DOHH2 (cell line): ENCODE measurements around the gene MOV10.

ENCODE experiments used
- H3F3A ChIP-seq: fragments of 200-600 bp; sonication (generic), shearing (Covaris generic); 2 replicates; pipeline ENCODE4 v1.6.0; 2016; ENCODE audit warnings: antibody characterized with exemption, mild to moderate bottlenecking; ENCODE audit not compliant: control insufficient read depth, insufficient read depth
- H3K27ac ChIP-seq: fragments of 200-600 bp; sonication (generic); 2 replicates; pipeline ENCODE4 v1.5.1; 2014; ENCODE audit warnings: low read depth, mild to moderate bottlenecking, low read length, moderate library complexity
- H3K27me3 ChIP-seq: fragments of 200-600 bp; sonication (generic); 2 replicates; pipeline ENCODE4 v1.6.1; 2014; ENCODE audit warnings: mild to moderate bottlenecking, low read length, mixed read lengths; ENCODE audit not compliant: control insufficient read depth
- H3K36me3 ChIP-seq: fragments of 200-600 bp; sonication (generic); 2 replicates; pipeline ENCODE4 v1.6.1; 2014; ENCODE audit warnings: mild to moderate bottlenecking, low read length, moderate library complexity, mixed read lengths; ENCODE audit not compliant: control insufficient read depth
- H3K4me1 ChIP-seq: fragments of 200-600 bp; sonication (generic); 2 replicates; pipeline ENCODE4 v1.6.1; 2014; ENCODE audit warnings: mild to moderate bottlenecking, low read length, mixed read lengths; ENCODE audit not compliant: control insufficient read depth
- H3K4me2 ChIP-seq: fragments of 200-600 bp; sonication (generic); 2 replicates; pipeline ENCODE4 v1.6.0; 2014; ENCODE audit warnings: mild to moderate bottlenecking, low read length, moderate library complexity
- H3K4me3 ChIP-seq: fragments of 200-600 bp; sonication (generic); 2 replicates; pipeline ENCODE4 v1.5.1; 2014; ENCODE audit warnings: mild to moderate bottlenecking, low read length, mixed read lengths
- H3K79me2 ChIP-seq: fragments of 200-600 bp; sonication (generic); 2 replicates; pipeline ENCODE4 v1.6.1; 2014; ENCODE audit warnings: mild to moderate bottlenecking, low read length, mixed read lengths; ENCODE audit not compliant: control insufficient read depth
- H3K9me2 ChIP-seq: fragments of 200-600 bp; sonication (generic); replicated peaks from 2 replicates; pipeline ENCODE4 v1.6.1; 2014; ENCODE audit warnings: mild to moderate bottlenecking, low read length, mixed read lengths; ENCODE audit not compliant: control insufficient read depth
- H3K9me3 ChIP-seq: fragments of 200-600 bp; sonication (generic); 2 replicates; pipeline ENCODE4 v1.6.1; 2014; ENCODE audit warnings: antibody characterized with exemption, low read length, mixed read lengths; ENCODE audit not compliant: control insufficient read depth, insufficient read depth
- H4K20me1 ChIP-seq: fragments of 200-600 bp; sonication (generic); 2 replicates; pipeline ENCODE4 v1.6.0; 2014; ENCODE audit warnings: low read depth, mild to moderate bottlenecking, antibody characterized with exemption, low read length, moderate library complexity; ENCODE audit not compliant: control insufficient read depth, insufficient read depth
- EZH2phosphoT487 ChIP-seq: fragments of 200-600 bp; sonication (generic); IDR thresholded peaks from 2 replicates; pipeline ENCODE4 v1.6.1; 2017; ENCODE audit warnings: borderline replicate concordance, mild to moderate bottlenecking, antibody characterized with exemption, low read length, moderate library complexity, mixed read lengths
- TF ChIP-seq, protein P1 (sequence below): fragments of 200-600 bp; sonication (generic); IDR thresholded peaks from one replicate; pipeline ENCODE4 v1.5.1; 2014; ENCODE audit warnings: antibody characterized with exemption, mild to moderate bottlenecking, low read depth, low read length; ENCODE audit not compliant: poor library complexity, severe bottlenecking

Gene MOV10

DNA sequence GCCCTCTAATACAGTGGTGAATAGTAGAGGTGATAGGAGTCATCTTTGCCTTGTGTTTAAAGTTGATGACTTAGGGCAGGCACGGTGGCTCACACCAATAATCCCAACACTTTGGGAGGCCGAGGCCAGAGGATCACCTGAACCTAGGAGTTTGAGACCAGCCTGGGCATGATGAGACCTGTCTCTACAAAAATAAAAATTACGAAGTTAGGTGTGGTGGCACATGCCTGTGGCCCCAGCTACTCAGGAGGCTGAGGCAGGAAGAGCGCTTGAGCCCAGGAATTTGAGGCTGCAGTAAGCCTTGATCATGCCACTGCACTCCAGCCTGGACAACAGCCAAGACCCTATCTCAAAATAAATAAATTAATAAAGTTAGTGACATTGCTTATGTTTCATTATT is 28.2 kb upstream of the MOV10 start:
- no peak overlapping the region for H3K27ac ChIP-seq

DNA sequence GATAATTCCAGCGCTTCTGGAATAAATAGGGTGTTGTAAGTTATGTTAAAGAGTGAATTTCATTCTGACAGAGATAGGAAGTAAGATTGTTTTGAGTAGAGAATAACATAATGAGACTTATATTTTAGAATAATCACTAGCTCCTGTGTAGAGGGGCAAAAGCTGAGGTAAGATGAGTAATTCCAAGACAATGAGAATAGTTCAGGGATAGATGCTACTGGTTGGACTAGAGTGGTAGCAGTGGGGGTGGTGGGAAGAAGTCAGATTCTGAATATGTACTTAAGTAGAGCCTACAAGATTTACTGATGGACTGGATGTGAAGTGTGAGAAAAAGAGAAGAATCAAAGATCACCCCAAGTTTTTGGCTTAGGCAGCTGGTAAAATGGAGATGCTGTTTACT is 23.3 kb upstream of the MOV10 start:
- Histone ChIP-seq H3K79me2 (peaks cover 60% of the 10 kb centered on the region), H3K9me3 (no peaks in the 10 kb centered on the region), H3K27me3 (no peaks in the 10 kb centered on the region), H3K36me3 (peaks cover 89% of the 10 kb centered on the region), H3F3A (peaks cover 16% of the 10 kb centered on the region), H3K9me2 (no peaks in the 10 kb centered on the region), H3K27ac (no peak overlapping the region), H3K4me2 (no peak overlapping the region), H4K20me1 (no peaks in the 10 kb centered on the region; the same call in 1 of the 2 replicates), H3K4me1 (no peaks in the 10 kb centered on the region), H3K4me3 (no peak overlapping the region)
- no peak for TF ChIP-seq EZH2phosphoT487
- TF ChIP-seq, protein P1, sequence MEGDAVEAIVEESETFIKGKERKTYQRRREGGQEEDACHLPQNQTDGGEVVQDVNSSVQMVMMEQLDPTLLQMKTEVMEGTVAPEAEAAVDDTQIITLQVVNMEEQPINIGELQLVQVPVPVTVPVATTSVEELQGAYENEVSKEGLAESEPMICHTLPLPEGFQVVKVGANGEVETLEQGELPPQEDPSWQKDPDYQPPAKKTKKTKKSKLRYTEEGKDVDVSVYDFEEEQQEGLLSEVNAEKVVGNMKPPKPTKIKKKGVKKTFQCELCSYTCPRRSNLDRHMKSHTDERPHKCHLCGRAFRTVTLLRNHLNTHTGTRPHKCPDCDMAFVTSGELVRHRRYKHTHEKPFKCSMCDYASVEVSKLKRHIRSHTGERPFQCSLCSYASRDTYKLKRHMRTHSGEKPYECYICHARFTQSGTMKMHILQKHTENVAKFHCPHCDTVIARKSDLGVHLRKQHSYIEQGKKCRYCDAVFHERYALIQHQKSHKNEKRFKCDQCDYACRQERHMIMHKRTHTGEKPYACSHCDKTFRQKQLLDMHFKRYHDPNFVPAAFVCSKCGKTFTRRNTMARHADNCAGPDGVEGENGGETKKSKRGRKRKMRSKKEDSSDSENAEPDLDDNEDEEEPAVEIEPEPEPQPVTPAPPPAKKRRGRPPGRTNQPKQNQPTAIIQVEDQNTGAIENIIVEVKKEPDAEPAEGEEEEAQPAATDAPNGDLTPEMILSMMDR: no peak

More for the DNA sequence above, 28.2 kb upstream of the MOV10 start:
- no peak overlapping the region for H3K4me2 ChIP-seq
- H4K20me1 ChIP-seq: no peaks in the 10 kb centered on the region; the same call in 1 of the 2 replicates
- TF ChIP-seq, protein P1: no peak
- TF ChIP-seq EZH2phosphoT487: no peak
- peaks cover 83% of the 10 kb centered on the region for H3K36me3 ChIP-seq
- H3K27me3 ChIP-seq: no peaks in the 10 kb centered on the region
- H3K9me2 ChIP-seq: no peaks in the 10 kb centered on the region
- H3K4me1 ChIP-seq: 0 out of 2 replicates have a peak, but pooled peaks cover 3% of the 10 kb centered on the region
- H3K4me3 ChIP-seq: no peak overlapping the region
- H3F3A ChIP-seq: peaks cover 7% of the 10 kb centered on the region
- H3K9me3 ChIP-seq: no peaks in the 10 kb centered on the region
- H3K79me2 ChIP-seq: peaks cover 97% of the 10 kb centered on the region

DNA sequence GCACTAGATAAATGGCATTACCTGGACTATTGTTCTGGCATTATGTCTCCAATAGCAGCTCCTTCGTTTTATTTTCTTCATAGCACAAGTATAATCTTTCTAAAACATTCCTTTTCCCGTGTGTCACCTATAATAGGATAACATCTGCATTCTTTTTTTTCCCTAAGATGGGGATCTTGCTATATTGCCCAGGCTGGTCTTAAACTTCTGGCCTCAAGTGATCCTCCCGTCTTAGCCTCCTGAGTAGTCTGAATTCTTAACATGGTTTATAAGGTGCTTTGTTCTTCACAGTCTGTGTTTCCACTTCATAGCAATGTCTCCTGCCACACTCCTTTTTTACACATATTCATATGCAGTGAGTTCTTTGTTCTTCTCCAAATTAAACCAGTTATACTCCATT is 8.6 kb upstream of the MOV10 start:
- Histone ChIP-seq H3K9me2 (no peaks in the 10 kb centered on the region), H3K9me3 (no peaks in the 10 kb centered on the region), H3K79me2 (no peaks in the 10 kb centered on the region), H3K27me3 (no peaks in the 10 kb centered on the region), H3K4me2 (no peak overlapping the region), H3K36me3 (peaks cover 93% of the 10 kb centered on the region), H3K4me3 (no peak overlapping the region), H3K27ac (no peak overlapping the region), H3F3A (peaks cover 11% of the 10 kb centered on the region; the same call in 1 of the 2 replicates), H4K20me1 (no peaks in the 10 kb centered on the region), H3K4me1 (peaks cover 8% of the 10 kb centered on the region; the same call in 1 of the 2 replicates)
- no peak for TF ChIP-seq EZH2phosphoT487
- TF ChIP-seq, protein P1: no peak

GRCh38 chr1:112666946-112667345 is 7.5 kb upstream of the MOV10 start:
- Histone ChIP-seq H3K9me3 (no peaks in the 10 kb centered on the region), H3K4me3 (no peak overlapping the region), H3K9me2 (no peaks in the 10 kb centered on the region), H3K27me3 (no peaks in the 10 kb centered on the region), H4K20me1 (no peaks in the 10 kb centered on the region), H3K27ac (no peak overlapping the region), H3K4me1 (peaks cover 11% of the 10 kb centered on the region; the same call in 1 of the 2 replicates), H3F3A (peaks cover 18% of the 10 kb centered on the region), H3K4me2 (no peak overlapping the region), H3K79me2 (no peaks in the 10 kb centered on the region), H3K36me3 (peaks cover 92% of the 10 kb centered on the region)
- TF ChIP-seq, protein P1: no peak
- TF ChIP-seq EZH2phosphoT487: no peak
